ENCODE results near the gene MEA1. TPM values are rescaled to one million over a fixed set of nuclear protein-coding genes. Genes with fewer than 3 reads are reported as not detected.

The MEA1 gene
- total RNA-seq, 4 donors from 2014 or later = 59.5 to 99.9 (median 77.5) TPM

- no peak overlapping the region for H3K4me3 ChIP-seq (ENCODE audit: low read depth, poor library complexity, severe bottlenecking)
- DNase-seq (ENCODE audit: low spot score in 2 of 2) = no peak
- intact Hi-C loops (cut with DNase I; ENCODE audit: low total_unique reads) = no loop called here
- no peak for TF ChIP-seq POLR2A (IDR thresholded peaks at IDR 0.05)
- no peak for TF ChIP-seq CTCF (IDR thresholded peaks at IDR 0.05)
- 89% methylated on average over 9 of the region's 9 CpGs for whole genome bisulfite sequencing, 2 donors
These were observed 23.0 kb upstream of the MEA1 start for GRCh38 chr6:43036712-43037111.

- TF ChIP-seq CTCF (IDR thresholded peaks at IDR 0.05) (no peak), POLR2A (IDR thresholded peaks at IDR 0.05) (no peak)
- DNase-seq (ENCODE audit: low spot score in 2 of 2) = no peak
- no peak overlapping the region for H3K4me3 ChIP-seq (ENCODE audit: low read depth, poor library complexity, severe bottlenecking)
- whole genome bisulfite sequencing, 2 donors = 64 to 67% methylated on average over 4 of the region's 4 CpGs
- intact Hi-C loops (cut with DNase I; ENCODE audit: low total_unique reads) = no loop called here
These were observed 21.9 kb upstream of the MEA1 start for GRCh38 chr6:43035495-43036194.

- no peak for DNase-seq (ENCODE audit: low spot score in 2 of 2)
- TF ChIP-seq POLR2A (IDR thresholded peaks at IDR 0.05) (no peak), CTCF (IDR thresholded peaks at IDR 0.05) (no peak)
These were observed 20.4 kb upstream of the MEA1 start for GRCh38 chr6:43034190-43034525.

GRCh38 chr6:43033496-43034189, 19.9 kb upstream of the MEA1 start:
- no peak overlapping the region for H3K4me3 ChIP-seq (ENCODE audit: low read depth, poor library complexity, severe bottlenecking)
- DNase-seq (ENCODE audit: low spot score in 2 of 2) = no peak
- 88 to 92% methylated on average over 2 of the region's 2 CpGs for WGBS, 2 donors
- intact Hi-C loops (cut with DNase I; ENCODE audit: low total_unique reads) = no loop called here
- TF ChIP-seq CTCF (IDR thresholded peaks at IDR 0.05) = no peak
- no peak for TF ChIP-seq POLR2A (IDR thresholded peaks at IDR 0.05)

More at GRCh38 chr6:43034190-43034525, 20.4 kb upstream of the MEA1 start:
- intact Hi-C loops (cut with DNase I; ENCODE audit: low total_unique reads) = no loop called here
- 78 to 87% methylated on average over 2 of the region's 2 CpGs for WGBS, 2 donors
- no peak overlapping the region for H3K4me3 ChIP-seq (ENCODE audit: low read depth, poor library complexity, severe bottlenecking)

- no peak for TF ChIP-seq POLR2A (IDR thresholded peaks at IDR 0.05)
- TF ChIP-seq CTCF (IDR thresholded peaks at IDR 0.05) = no peak
- H3K4me3 ChIP-seq (ENCODE audit: low read depth, poor library complexity, severe bottlenecking) = no peak overlapping the region
- WGBS, 2 donors = 93 to 96% methylated on average over 4 of the region's 4 CpGs
- DNase-seq (ENCODE audit: low spot score in 2 of 2) = no peak
- intact Hi-C loops (cut with DNase I; ENCODE audit: low total_unique reads) = no loop called here
These were observed 18.6 kb upstream of the MEA1 start for GRCh38 chr6:43032326-43032725.

Data from lower leg skin (tissue), 4 donors.